B cell (primary cell): ENCODE data around the gene PDZD8.
"Not testable (repeated sequence)": the region's sequence is repeated elsewhere in the genome, so short reads cannot be mapped to it uniquely, and the experiment has no call there.

Experiments
- CTCF ChIP-seq: fragments of 200-600 bp; IDR thresholded peaks from one replicate; pipeline ENCODE4 v1.8.0; 2022; ENCODE audit warnings: antibody characterized with exemption, mild to moderate bottlenecking
- EZH2 ChIP-seq: IDR thresholded peaks from 2 replicates; pipeline ENCODE4 v1.6.1; 2012; ENCODE audit warnings: borderline replicate concordance, low read depth, mild to moderate bottlenecking, moderate library complexity, low read length; ENCODE audit not compliant: insufficient read depth, poor library complexity, severe bottlenecking

GRCh38 chr10:117303451-117303850 is 71.8 kb downstream of the PDZD8 start:
- TF ChIP-seq CTCF, EZH2: not testable (repeated sequence)
